DMS153 treated with DMSO at 0.1 percent for 48 hours (cell line): ENCODE results near the gene SUV39H1.
"Not testable (repeated sequence)": the region's sequence is repeated elsewhere in the genome, so short reads cannot be mapped to it uniquely, and the experiment has no call there.

ENCODE experiments used
- DNase-seq: peaks from one replicate; lab custom pipeline; 2025; ENCODE audit not compliant: unreplicated experiment; lab: John Stamatoyannopoulos, UW

Gene SUV39H1, protein sequence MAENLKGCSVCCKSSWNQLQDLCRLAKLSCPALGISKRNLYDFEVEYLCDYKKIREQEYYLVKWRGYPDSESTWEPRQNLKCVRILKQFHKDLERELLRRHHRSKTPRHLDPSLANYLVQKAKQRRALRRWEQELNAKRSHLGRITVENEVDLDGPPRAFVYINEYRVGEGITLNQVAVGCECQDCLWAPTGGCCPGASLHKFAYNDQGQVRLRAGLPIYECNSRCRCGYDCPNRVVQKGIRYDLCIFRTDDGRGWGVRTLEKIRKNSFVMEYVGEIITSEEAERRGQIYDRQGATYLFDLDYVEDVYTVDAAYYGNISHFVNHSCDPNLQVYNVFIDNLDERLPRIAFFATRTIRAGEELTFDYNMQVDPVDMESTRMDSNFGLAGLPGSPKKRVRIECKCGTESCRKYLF

DNA sequence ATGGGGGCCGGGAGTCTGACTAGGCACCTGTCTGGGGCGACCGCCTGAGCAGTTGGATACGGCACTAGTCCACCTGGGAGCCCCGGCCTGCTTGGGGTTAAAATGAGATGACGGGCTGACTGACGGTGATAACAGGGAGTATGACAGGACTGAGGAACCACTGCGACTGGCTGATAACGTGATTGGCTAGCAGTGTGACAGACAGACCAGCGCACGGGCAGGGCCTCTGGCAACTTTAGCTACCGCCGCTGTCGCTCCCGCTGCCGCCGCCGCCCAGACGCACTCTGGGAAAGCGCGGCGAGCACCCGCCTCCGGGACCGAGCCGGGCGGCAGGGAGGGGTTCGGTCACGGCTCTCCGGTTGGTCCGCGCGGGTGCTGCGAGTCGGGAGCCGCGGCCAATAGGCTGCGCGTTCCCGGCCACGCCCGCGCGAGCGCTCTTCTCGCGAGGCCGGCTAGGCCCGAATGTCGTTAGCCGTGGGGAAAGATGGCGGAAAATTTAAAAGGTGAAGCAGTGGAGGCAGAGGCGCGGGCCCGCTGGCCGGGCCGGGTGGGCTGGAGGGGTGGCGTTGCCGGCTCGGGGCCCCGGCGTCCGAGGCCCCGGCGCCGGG lies at the start of gene SUV39H1:
TSS of gene SUV39H1 (plus strand) at position 434 of the 608 bp plus-strand sequence. CDS start at position 485, 51 bp downstream.
- DNase-seq, result peak; percentile 47

DNA sequence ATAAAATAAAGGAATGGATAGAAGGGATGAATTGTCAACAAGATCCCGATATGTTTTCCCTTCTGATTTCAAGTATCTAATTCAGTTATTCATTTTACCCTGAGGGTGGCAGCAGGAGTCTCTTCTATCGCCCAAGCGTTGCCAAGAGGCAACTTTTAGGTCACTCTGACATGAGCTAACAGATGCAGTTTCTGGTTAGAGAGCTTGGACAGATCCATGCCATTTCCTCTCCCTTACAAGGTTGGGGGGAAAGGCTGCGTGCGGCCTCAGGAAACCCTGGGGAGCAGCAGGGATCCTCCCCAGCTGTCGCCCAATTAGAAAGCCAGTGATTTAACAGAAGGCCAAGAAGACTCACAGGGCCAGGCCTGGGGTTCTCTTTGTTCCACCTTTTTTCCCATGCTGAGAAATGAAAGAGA lies 48.2 kb upstream of the SUV39H1 start:
- no peak for DNase-seq

DNA sequence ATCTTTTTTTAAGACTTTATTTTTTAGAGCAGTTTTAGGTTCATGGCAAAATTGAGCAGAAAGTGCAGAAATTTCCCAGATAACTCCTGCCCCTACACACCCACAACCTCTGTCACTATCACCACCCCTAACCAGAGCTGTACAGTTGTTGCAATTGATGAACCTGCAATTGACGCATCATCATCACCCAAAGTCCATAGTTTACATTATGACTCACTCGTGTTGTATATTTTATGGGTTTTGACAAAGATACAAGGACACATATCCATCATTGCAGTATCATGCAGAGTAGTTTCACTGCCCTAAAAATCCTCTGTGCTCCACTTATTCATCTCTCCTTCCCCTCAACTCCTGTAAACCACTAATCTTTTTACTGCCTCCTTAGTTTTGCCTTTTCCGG lies 47.4 kb upstream of the SUV39H1 start:
- no peak for DNase-seq

DNA sequence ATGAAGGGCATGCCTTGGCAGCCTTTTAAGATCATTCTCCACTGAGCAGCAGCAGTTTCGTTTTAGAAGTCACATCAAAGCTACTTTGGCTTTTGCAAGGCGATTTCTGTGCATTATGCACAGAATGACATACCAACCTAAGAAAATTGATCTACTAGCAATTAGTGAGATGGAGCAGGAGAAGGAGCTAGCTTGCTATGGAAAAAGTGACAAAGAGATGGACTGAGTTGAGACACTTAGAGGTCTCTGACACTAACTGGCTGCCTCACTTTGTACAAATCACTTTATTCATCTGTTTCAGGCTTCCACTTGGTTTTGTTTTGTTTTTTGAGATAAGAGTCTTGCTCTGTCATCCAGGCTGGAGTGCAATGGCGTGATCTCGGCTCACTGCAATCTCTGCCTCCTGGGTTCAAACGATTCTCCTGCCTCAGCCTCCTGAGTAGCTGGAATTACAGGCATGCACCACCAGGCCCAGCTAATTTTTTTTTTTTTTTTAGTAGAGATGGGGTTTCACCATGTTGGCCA lies 44.4 kb upstream of the SUV39H1 start:
- DNase-seq, result not testable (repeated sequence)

DNA sequence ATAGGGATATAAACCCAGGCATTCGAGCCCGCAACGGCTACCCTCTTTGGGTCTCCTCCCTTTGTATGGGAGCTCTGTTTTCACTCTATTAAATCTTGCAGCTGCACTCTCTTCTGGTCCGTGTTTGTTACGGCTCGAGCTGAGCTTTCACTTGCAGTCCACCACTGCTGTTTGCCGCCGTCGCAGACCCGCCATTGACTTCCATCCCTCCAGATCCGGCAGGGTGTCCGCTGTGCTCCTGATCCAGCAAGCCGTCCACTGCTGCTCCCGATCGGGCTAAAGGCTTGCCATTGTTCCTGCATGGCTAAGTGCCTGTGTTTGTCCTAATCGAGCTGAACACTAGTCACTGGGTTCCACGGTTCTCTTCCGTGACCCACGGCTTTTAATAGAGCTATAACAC lies 41.8 kb upstream of the SUV39H1 start:
- DNase-seq, result not testable (repeated sequence)

DNA sequence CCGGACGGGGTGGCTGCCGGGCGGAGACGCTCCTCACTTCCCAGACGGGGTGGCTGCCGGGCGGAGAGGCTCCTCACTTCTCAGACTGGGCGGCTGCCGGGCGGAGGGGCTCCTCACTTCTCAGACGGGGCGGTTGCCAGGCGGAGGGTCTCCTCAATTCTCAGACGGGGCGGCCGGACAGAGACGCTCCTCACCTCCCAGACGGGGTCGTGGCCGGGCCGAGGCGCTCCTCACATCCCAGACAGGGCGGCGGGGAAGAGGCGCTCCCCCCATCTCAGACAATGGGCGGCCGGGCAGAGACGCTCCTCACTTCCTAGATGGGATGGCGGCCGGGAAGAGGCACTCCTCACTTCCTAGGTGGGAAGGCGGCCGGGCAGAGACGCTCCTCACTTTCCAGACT lies 36.8 kb upstream of the SUV39H1 start:
- not testable (repeated sequence) for DNase-seq

DNA sequence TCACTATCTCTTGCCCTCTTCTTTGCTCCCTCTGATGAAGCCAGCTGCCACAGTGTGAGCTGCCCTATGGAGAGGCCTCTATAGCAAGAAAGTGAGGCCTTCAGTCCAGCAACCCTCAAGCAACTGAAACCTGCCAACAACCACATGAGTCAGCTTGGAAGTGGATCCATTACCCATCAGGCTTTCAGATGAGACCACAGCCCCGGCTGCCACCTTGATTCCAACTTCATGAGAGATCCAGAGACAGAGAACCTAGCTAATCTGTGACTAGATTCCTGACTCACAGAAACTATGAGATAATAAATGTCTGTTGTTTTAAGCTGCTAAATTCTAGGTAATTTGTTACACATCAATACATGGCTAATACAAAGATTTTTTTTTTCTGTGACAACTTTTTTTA lies 33.3 kb upstream of the SUV39H1 start:
- DNase-seq, result no peak

DNA sequence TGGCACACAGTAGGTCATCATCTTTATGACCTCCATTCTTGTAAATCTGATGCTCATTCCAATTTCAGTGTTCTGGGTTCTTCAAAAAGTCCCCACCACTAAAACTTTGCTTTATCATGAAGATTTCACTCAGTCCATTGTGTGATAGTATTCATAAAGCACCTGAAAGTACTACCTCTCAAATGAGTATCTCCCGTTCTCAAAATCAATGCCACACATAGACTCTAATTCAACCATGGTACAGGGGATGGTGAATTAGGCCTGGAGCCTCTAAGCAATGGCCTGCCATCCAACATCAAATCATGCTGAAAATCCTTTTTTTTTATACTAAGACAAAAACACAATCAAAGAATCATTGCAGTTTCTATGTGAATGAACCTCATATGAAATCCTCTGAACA lies 32.4 kb upstream of the SUV39H1 start:
- DNase-seq, result no peak

DNA sequence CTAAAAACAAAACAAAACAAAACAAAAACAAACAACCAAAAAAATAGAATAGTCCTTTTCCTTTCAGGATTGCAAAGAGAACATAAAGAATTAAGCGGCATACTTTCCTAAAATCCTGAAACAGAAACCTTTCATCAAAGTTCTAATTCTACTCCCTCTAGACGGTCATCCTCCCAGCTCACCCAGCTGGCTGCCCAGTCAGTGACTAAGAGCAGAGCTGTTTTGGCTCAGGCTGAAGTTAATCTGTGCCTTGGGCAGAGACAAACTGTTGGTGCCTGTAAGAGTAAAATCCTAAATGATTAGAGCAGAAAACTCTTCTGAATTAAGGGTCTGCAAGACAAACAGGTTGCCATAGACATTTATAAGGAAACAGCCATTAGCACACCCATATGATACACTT lies 30.5 kb upstream of the SUV39H1 start:
- no peak for DNase-seq

DNA sequence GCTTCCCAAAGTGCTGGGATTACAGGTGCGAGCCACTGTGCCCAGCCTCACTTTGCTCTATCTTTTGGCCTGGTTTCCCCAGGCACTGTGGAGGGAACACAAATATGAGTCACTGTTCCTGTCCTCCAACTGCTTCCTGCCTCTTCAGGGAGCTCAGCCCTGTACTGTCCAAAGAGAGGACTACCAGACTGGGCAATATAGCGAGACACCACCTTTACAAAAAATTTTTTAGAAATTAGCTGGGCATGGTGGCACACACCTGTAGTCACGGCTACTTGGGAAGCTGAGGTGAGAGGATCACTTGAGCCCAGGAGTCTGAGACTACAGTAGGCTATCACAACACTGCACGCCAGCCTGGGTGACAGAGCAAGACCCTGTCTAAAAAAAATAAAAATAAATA lies 29.9 kb upstream of the SUV39H1 start:
- no peak for DNase-seq

DNA sequence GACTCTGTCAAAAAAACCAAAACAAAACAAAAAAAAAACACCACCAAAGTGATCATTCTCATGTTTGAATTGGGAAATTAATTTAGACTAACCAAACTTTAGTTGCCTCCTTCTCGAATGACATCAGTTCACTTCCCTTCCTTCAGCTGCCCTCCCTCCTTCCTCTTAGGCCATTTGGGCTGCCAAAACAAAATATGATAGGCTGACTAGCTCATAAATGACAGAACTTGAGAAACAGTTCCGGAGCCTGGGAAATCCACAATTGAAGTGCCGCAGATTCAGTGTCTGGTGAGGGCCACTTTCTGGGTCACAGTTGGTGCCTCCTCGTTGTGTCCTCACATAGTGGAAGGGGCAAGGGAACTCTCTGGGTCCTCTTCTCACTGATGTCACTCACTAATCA lies 29.0 kb upstream of the SUV39H1 start:
- DNase-seq, result no peak

DNA sequence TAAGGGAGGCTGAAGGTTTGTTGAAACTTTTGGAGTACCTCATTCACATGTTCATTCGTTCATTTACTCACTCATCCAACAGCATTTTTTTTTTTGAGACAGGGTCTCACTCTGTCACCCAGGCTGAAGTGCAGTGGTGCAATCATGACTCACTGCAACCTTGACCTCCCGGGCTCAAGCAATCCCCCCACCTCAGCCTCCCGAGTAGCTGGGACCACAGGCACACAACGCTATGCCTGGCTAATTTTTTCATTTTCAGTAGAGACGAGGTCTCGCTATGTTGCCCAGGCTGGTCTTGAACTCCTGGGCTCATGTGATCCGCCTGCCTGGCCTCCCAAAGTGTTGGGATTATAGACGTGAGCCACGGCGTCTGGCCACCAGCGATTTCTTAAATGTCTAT lies 28.3 kb upstream of the SUV39H1 start:
- not testable (repeated sequence) for DNase-seq

DNA sequence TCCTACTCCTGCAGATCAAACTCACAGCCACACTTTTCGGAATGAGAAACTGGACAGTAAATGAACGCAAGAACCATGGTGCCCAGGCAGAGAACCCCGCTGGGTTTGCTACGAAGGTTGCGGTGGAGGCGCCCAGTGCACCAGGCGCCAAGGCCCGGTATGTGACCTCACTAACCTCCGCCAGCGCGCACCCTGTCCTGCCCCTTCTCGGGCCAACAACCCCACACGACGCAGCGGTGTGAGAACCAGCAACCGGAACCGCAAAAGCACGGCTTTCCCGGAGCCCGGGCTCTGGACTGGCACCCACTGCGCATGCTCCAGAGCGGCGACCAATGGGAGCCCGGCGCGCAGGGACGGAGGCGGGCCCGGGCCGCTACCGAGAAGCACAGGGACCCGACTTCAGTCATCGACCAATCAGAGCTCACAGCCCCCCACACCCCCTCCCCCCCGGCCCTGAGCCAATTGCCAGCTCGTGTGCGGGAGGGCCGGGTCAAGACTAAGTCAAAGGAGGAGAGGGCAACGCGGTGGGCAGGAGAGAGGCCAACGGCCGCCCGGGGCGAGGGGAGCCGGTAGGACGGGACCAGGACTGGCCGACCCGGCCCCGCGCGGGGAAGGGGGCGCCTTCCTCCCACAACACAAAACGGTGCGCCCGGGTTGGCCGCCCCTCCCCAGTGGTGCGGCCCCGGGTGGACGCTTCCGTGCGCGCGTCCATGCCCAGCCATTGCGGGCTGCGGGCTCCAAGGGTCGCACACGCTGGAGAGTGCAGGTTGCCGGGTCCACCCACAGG lies 20.2 kb upstream of the SUV39H1 start:
- peak; percentile 41 for DNase-seq

DNA sequence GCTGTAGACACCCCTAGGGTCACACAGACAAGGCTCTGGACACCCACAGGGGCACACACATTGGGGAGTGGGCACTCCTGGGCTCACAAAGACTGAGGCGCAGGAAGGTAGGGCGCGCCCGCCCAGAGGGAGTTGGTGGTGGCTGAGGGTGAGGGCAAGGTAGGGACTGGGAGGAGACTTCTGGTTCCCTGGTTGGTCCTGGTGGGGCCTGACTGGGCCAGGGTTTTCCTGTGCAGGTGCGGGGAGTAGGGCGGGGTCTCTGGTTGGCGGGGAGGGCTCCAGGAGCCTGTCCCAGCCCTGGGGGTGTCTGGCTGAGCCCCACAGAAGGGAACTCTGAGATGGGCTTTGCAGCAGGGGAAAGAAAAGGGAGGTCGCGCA lies 19.7 kb upstream of the SUV39H1 start:
- no peak for DNase-seq

DNA sequence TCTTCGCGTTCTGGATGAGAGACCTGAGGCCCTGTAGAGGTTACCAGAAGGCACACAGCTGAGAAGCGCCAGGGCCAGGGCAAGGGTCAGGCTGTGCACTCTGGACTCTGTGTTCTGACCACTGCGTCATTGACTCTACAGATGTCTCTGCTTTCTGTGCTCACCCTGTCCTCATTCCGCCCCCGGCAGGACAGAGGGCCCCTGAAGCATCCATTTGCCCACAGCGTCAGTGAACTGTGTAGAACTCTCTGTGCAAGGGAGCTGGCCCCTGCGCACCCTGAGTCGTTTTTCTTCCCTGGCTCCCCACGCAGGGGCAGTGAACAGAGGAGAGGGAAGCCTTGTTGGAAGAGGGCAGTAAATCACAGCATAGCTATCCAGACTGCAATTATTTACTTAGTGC lies 19.0 kb upstream of the SUV39H1 start:
- no peak for DNase-seq

DNA sequence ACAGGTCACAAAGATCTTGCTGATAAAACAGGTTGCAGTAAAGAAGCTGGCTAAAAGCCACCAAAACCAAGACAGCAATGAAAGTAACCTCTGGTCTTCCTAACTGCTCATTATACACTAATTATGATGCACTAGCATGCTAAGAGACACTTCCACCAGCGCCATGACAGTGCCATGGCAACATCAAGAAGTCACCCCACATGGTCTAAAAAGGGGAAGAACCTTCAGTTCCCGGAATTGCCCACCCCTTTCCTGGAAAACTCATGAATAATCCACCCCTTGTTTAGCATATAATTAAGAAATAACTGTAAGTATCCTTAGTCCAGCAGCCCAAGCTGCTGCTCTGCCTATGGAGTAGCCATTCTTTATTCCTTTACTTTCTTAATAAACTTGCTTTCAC lies 16.1 kb upstream of the SUV39H1 start:
- not testable (repeated sequence) for DNase-seq

DNA sequence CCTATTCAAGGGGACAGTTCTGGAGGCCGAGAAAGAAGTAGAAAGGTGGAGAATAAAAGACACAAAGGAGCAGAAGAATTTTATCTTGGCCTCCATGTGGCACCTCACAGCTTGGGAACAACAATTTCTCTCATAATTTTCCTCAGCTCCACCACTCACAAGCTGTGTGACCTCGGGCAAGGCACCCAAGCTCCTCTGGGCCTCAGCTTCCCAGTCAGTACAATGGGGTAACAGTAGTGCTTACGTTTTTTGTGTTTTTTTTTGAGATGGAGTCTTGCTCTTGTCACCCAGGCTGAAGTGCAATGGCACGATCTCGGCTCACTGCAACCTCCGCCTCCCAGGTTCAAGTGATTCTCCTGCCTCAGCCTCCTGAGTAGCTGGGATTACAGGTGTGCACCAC lies 15.6 kb upstream of the SUV39H1 start:
- not testable (repeated sequence) for DNase-seq

DNA sequence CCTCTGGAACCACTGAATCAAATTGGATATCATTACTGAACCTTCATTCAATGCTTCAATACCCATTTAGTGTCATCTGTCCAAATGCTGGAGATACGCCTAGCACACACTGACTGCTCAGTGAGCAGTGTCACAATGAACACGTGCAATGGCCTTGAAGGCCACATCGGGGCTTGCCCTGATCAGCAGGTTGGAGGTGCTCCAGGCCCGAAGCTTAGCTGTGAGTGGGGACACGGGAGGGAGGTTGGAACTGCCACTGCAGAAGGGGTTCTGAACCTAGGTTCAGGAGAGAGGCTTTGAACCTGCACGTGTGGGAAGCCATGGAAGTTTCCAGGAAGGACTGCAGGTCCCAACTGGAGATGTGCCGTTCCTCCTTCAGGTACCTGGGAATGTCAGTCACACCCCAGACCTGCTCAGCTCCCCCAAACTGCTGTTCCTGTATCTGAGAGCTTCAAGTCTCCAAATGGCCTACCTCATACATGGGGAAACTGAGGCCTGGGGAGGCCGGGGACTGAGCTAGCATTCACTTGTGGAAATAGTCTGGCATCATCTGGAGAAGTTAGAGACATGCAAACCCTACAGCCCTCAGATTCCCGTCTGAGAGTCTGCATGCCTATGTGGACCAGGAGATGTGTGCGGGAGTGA lies 14.9 kb upstream of the SUV39H1 start:
- no peak for DNase-seq

DNA sequence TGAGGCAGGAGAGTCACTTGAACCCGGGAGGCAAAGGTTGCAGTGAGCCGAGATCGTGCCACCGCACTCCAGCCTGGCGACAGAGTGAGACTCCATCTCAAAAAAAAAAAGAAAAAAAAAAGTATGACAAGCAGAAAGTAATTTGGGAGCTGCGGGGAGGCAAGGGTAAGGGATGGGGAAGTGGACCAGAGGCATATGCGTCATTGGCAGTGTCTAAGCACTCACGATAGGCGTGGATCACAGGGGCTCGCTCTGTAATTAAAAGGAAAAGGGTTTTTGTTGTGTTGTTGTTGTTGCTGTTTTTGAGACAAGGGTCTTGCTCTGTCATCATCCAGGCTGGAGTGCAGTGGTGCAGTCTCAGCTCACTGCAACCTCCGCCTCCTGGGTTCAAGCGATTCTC lies 13.7 kb upstream of the SUV39H1 start:
- not testable (repeated sequence) for DNase-seq

DNA sequence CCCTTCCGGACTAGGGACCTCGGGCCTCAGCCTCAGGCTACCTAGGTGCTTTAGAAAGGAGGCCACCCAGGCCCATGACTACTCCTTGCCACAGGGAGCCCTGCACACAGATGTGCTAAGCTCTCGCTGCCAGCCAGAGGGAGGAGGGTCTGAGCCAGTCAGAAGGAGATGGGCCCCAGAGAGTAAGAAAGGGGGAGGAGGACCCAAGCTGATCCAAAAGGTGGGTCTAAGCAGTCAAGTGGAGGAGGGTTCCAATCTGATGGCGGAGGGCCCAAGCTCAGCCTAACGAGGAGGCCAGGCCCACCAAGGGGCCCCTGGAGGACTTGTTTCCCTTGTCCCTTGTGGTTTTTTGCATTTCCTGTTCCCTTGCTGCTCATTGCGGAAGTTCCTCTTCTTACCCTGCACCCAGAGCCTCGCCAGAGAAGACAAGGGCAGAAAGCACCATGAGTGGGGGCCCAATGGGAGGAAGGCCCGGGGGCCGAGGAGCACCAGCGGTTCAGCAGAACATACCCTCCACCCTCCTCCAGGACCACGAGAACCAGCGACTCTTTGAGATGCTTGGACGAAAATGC lies 13.0 kb upstream of the SUV39H1 start, which contains the start of gene WAS:
TSS of gene WAS (plus strand) at position 389 of the 572 bp plus-strand sequence. CDS start at position 444, 55 bp downstream.
- DNase-seq, result no peak

DNA sequence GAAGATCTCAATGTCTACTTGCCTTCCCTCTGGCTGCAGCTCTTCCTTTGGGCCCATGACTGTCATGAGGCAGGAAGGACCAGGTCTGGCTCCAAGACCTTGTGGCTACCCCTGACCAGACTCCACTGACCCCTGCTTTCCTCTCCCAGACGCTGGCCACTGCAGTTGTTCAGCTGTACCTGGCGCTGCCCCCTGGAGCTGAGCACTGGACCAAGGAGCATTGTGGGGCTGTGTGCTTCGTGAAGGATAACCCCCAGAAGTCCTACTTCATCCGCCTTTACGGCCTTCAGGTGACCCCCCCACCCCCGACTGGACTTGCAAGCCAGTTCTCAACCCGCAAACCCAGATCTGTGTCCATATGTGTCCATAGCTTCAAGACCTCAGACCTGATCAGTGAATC lies 12.4 kb upstream of the SUV39H1 start:
- no peak for DNase-seq
